SK-N-MC (cell line): ENCODE data around the gene PTGES2.

Source experiments
- EZH2 ChIP-seq: fragments of 200-600 bp; sonication (generic); IDR thresholded peaks from one replicate; pipeline ENCODE4 v1.6.1; 2017; ENCODE audit warnings: antibody characterized with exemption
- FOXP2 ChIP-seq: optimal IDR thresholded peaks from 2 replicates; pipeline ENCODE3; 2011; ENCODE audit warnings: mild to moderate bottlenecking, moderate library complexity; ENCODE audit not compliant: insufficient read depth; ENCODE audit errors: extremely low read length, control extremely low read depth
- POLR2AphosphoS5 ChIP-seq: IDR thresholded peaks from 2 replicates; pipeline ENCODE4 v1.6.1; 2012; ENCODE audit warnings: mild to moderate bottlenecking, low read depth, low read length, borderline replicate concordance

- no peak for TF ChIP-seq EZH2
- no peak for TF ChIP-seq POLR2AphosphoS5
- TF ChIP-seq FOXP2: no peak
Observed at GRCh38 chr9:128143525-128144238, 16.2 kb upstream of the PTGES2 start.
